Left kidney (tissue), 2 donors: ENCODE measurements around the gene TMEM174. TPM values are rescaled to one million over a fixed set of nuclear protein-coding genes. Genes with fewer than 3 reads are reported as not detected.
"Not testable (repeated sequence)": the region's sequence is repeated elsewhere in the genome, so short reads cannot be mapped to it uniquely, and the experiment has no call there.

Experiments used
- DNase-seq: peaks from one replicate; pipeline ENCODE4 v3.0.0-alpha.2; 2013
- polyA plus RNA-seq: library from polyadenylated mRNA; unstranded; fragments of 120-200 nt; gene quantifications from one replicate; pipeline ENCODE4 v1.2.1, GENCODE V29; 2013; ENCODE audit not compliant: insufficient read length

The TMEM174 gene
- polyA plus RNA-seq, 1 donor: 20.1 TPM

- no peak for DNase-seq
These were observed 16.9 kb downstream of the TMEM174 start for GRCh38 chr5:73189871-73190376.

- no peak for DNase-seq
These were observed 19.4 kb downstream of the TMEM174 start for GRCh38 chr5:73192370-73192769.

- DNase-seq: no peak
These were observed 20.6 kb downstream of the TMEM174 start for GRCh38 chr5:73193592-73193991.

GRCh38 chr5:73196201-73196600, 23.2 kb downstream of the TMEM174 start:
- DNase-seq: no peak

- DNase-seq: no peak
These were observed 24.8 kb downstream of the TMEM174 start for GRCh38 chr5:73197637-73198257.

GRCh38 chr5:73198833-73199592, 26.0 kb downstream of the TMEM174 start:
- no peak for DNase-seq

GRCh38 chr5:73199671-73200070, 26.7 kb downstream of the TMEM174 start:
- no peak for DNase-seq

GRCh38 chr5:73201547-73202513, 28.8 kb downstream of the TMEM174 start:
- DNase-seq: peak; percentile 70

- no peak for DNase-seq
These were observed 31.3 kb downstream of the TMEM174 start for GRCh38 chr5:73204332-73204731.

- no peak for DNase-seq
These were observed 31.7 kb downstream of the TMEM174 start for GRCh38 chr5:73204733-73205132.

GRCh38 chr5:73205305-73205704, 32.3 kb downstream of the TMEM174 start:
- DNase-seq: no peak

GRCh38 chr5:73207239-73207638, 34.2 kb downstream of the TMEM174 start:
- DNase-seq: not testable (repeated sequence)

GRCh38 chr5:73209075-73209474, 36.1 kb downstream of the TMEM174 start:
- not testable (repeated sequence) for DNase-seq

GRCh38 chr5:73212693-73213092, 39.7 kb downstream of the TMEM174 start:
- not testable (repeated sequence) for DNase-seq

- DNase-seq: no peak
These were observed 40.6 kb downstream of the TMEM174 start for GRCh38 chr5:73213566-73213998.

- DNase-seq: no peak
These were observed 41.3 kb downstream of the TMEM174 start for GRCh38 chr5:73214306-73214705.

GRCh38 chr5:73214996-73215395, 42.0 kb downstream of the TMEM174 start:
- DNase-seq: peak; percentile 46

GRCh38 chr5:73215531-73215890, 42.5 kb downstream of the TMEM174 start:
- DNase-seq: no peak

GRCh38 chr5:73215891-73216610, 43.1 kb downstream of the TMEM174 start:
- peak; percentile 89 for DNase-seq

GRCh38 chr5:73218552-73219171, 45.7 kb downstream of the TMEM174 start:
- no peak for DNase-seq

GRCh38 chr5:73219336-73219735, 46.3 kb downstream of the TMEM174 start:
- DNase-seq: not testable (repeated sequence)
